ENCODE measurements around the gene DGKZ.

- TF ChIP-seq, protein P1, sequence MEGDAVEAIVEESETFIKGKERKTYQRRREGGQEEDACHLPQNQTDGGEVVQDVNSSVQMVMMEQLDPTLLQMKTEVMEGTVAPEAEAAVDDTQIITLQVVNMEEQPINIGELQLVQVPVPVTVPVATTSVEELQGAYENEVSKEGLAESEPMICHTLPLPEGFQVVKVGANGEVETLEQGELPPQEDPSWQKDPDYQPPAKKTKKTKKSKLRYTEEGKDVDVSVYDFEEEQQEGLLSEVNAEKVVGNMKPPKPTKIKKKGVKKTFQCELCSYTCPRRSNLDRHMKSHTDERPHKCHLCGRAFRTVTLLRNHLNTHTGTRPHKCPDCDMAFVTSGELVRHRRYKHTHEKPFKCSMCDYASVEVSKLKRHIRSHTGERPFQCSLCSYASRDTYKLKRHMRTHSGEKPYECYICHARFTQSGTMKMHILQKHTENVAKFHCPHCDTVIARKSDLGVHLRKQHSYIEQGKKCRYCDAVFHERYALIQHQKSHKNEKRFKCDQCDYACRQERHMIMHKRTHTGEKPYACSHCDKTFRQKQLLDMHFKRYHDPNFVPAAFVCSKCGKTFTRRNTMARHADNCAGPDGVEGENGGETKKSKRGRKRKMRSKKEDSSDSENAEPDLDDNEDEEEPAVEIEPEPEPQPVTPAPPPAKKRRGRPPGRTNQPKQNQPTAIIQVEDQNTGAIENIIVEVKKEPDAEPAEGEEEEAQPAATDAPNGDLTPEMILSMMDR (IDR thresholded peaks at IDR 0.05): no peak
- TF ChIP-seq POLR2A (IDR thresholded peaks at IDR 0.05): no peak
Measured at GRCh38 chr11:46375392-46376101, 28.3 kb downstream of the DGKZ start.
